ENCODE results near the gene TTPAL.

Gene TTPAL, protein sequence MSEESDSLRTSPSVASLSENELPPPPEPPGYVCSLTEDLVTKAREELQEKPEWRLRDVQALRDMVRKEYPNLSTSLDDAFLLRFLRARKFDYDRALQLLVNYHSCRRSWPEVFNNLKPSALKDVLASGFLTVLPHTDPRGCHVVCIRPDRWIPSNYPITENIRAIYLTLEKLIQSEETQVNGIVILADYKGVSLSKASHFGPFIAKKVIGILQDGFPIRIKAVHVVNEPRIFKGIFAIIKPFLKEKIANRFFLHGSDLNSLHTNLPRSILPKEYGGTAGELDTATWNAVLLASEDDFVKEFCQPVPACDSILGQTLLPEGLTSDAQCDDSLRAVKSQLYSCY

DNA sequence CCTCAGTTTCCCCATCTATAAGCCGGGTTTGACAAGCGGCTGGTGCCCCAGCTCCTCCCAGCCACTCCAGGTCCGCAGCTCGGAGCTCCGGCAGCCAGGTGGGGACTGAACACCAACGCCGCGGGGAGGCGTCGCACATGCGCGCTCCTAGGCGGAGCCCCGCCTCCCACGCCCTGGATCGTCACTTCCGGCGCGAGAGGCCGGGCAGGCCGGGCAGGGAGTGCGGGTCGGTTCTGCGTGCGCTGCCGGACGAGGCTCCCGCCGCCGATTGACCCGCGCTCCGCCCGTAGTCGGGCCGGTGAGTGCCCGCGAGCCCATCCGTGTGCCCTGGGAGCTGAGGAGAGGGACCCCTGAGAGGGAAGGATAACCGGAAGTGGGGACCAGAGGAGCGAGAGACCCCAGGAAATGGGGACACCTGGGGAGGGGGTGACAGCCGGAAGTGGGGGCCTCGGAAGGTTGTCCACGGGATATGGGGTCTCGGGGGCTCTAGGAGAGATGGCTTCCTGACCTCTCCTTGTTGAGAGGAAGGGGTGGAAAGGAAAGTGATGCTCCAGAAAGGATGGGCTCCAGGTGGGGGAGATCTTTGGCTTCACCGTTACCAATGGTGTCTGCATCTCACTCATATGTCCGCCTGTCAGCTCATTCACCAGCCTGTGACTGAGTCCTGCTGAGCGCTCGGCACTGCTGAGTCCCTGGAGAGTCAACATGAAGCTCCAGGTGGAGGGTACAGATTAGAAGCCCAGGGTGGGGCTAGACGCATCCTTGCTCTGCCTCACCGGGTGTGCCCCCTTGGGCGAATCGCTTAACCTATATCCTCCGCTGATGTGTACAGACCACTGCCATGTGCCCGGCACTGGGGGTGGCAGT lies at the start of gene TTPAL:
Gene TTPAL (plus strand): TSS at position 181 of the 867 bp plus-strand sequence. CDS start 4,126 bp downstream, outside the sequence.
- DNase-seq, result no peak

DNA sequence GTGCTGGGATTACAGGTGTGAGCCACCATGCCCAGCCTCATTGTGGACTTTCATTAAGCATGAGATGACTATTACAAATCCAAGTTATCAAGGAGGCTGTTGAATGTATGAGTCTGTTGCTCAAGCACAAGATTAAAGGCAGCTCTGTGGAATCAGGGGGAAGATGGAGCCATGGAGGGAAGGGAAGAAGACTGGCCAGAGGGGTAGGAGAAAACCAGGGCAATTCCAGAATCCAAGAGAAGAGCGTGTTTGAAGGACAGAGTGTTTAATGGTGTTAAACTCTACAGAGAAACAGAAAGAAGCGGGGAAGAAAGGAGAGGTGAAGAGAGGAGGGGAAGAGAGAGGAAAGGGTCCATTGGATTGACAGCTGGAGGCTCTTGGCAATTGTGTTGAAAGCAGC lies 49.8 kb upstream of the TTPAL start:
- DNase-seq, result no peak

DNA sequence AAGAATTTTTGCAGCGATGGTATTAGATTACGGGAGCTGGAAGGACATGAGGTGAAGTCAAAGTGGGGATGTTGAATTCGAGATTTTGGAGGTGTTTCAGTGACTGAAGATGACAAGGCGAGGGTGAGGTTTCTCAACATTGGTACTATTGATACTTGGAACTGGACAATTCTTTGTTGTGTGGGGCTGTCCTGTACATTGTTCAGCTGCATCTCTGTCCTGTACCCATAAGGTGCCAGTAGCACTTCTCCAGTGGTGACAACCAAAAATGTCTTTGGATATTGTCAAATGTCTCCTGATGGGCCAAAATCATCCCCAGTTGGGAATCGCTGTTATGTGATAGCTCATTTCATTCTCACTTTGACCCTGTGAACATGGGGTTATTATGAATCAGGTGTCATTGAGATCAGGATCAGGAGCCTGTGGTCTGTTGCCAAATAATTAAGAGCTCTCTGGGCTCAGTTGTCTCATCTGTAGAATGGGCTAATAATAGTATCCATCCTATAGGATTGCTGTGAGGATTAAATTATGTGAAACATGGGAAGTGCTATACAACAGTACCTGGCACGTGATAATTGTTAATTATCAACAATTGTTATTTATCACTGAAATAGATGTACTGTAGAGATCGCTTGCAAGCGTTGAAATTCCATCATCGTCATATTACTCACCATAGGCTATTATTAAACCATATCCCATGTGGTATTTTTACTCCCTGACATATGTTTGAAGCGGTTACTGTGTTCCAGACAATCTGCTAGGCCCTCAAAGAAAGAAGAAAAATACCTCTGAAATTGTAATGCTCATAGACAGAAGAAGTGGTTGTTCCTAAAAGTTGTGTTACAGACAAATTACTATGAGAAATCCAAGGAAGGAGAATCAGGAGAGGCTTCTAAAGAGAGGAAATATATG lies 48.5 kb upstream of the TTPAL start:
- DNase-seq, result no peak

DNA sequence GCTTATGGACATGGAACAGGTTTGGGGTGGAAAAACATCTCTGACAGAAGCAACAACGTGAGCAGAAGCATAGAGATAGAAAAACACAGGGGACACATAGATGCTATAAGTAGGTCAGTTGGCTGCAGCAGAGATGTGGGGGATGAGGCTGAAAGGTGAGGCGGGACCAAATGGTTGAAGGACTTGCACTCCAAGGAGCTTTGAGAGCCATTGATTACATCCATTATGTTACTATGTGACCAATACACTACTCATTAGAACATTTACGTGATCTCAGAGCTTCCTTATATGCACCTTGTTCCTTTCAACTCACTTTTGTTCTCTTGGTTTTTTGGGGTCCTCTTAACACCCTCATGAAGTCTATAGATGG lies 47.9 kb upstream of the TTPAL start:
- DNase-seq, result no peak

DNA sequence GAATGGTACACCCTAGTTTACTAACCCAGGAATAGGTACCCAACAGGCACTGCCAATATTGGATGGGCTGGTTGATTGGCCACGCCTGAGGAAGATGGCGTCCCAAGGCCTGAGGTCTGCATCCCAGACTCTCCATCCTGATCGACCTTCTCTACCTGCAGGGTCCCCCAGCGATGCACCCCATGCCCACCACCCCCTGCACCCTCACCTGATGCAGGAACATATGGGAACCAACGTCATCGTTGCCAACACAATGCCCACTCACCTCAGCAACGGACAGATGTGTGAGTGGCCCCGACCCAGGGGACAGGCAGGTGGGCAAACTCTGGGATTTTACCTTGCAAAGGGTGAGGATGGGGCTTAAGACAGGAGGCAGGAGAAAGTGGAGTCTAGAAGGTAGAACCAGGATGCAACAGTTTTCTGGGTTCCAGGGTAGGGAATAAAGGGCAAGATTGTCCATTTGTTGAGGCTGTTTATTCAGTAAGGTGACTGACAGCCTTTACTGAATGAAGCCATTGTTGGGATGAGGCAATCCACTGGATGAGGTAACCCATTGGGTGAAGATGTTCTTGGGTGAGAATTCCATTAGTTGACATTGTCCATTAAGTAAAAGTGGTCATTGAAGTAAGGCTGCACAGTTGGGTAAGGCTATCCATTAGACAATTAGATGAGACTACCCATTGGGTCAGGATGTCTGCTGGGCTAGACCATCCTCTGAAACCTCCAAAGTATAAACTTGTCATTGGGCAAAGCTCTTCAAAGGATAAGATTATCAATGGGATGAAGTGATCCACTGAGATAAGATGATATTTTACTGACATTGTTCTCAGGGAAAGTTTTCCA lies 47.3 kb upstream of the TTPAL start:
- no peak for DNase-seq

DNA sequence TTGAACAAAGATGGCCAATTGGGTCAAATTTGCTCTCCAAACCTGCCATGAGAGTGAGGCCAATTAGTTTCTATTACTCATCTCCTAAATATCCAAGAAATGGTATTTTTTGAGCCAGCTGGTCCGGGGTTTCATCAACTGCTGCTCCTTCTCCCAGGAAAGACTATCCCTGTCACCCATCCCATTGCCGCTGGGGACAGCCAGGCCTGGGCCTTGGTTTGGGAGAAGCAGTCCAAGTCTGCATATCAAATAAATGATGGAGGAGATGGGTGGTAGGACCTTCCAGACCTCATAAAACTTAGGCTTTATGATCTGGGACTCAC lies 46.7 kb upstream of the TTPAL start:
- DNase-seq, result no peak

DNA sequence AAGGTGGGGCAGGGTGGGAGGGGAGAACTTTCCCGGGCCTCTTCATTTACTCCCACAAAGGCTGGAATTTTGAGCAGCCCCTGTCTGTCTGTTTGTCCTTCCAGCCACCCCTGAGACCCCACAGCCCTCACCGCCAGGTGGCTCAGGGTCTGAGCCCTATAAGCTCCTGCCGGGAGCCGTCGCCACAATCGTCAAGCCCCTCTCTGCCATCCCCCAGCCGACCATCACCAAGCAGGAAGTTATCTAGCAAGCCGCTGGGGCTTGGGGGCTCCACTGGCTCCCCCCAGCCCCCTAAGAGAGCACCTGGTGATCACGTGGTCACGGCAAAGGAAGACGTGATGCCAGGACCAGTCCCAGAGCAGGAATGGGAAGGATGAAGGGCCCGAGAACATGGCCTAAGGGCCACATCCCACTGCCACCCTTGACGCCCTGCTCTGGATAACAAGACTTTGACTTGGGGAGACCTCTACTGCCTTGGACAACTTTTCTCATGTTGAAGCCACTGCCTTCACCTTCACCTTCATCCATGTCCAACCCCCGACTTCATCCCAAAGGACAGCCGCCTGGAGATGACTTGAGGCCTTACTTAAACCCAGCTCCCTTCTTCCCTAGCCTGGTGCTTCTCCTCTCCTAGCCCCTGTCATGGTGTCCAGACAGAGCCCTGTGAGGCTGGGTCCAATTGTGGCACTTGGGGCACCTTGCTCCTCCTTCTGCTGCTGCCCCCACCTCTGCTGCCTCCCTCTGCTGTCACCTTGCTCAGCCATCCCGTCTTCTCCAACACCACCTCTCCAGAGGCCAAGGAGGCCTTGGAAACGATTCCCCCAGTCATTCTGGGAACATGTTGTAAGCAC lies 46.0 kb upstream of the TTPAL start:
- no peak for DNase-seq

DNA sequence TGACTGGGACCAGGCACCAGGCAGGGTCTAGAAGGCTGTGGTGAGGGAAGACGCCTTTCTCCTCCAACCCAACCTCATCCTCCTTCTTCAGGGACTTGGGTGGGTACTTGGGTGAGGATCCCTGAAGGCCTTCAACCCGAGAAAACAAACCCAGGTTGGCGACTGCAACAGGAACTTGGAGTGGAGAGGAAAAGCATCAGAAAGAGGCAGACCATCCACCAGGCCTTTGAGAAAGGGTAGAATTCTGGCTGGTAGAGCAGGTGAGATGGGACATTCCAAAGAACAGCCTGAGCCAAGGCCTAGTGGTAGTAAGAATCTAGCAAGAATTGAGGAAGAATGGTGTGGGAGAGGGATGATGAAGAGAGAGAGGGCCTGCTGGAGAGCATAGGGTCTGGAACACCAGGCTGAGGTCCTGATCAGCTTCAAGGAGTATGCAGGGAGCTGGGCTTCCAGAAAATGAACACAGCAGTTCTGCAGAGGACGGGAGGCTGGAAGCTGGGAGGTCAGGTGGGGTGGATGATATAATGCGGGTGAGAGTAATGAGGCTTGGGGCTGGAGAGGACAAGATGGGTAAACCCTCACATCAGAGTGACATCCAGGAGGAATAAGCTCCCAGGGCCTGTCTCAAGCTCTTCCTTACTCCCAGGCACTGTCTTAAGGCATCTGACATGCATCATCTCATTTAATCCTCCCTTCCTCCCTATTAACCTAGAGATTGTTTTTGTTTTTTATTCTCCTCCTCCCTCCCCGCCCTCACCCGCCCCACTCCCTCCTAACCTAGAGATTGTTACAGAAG lies 45.2 kb upstream of the TTPAL start:
- DNase-seq, result no peak

DNA sequence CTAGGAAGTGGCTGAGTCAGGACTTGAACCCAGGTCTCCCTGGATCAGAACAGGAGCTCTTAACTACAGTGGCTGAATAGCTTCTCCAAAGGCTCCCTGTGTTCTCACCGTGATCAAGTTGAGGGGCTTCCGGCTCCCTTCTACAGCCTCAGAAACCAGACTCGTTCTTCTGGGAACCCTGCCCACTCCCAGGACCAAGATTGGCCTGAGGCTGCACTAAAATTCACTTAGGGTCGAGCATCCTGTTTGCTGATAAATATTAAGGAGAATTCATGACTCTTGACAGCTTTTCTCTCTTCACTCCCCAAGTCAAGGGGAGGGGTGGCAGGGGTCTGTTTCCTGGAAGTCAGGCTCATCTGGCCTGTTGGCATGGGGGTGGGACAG lies 44.6 kb upstream of the TTPAL start:
- no peak for DNase-seq

DNA sequence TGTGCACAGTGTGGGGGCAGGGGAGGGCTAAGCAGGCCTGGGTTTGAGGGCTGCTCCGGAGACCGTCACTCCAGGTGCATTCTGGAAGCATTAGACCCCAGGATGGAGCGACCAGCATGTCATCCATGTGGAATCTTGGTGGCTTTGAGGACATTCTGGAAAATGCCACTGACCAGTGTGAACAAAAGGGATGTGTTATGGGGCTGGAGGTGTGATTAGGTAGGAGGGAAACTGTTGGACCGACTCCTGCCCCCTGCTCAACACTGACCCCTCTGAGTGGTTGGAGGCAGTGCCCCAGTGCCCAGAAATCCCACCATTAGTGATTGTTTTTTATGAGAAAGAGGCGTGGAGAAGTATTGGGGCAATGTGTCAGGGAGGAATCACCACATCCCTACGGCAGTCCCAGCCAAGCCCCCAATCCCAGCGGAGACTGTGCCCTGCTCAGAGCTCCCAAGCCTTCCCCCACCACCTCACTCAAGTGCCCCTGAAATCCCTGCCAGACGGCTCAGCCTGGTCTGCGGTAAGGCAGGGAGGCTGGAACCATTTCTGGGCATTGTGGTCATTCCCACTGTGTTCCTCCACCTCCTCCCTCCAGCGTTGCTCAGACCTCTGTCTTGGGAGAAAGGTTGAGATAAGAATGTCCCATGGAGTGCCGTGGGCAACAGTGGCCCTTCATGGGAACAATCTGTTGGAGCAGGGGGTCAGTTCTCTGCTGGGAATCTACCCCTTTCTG lies 44.0 kb upstream of the TTPAL start:
- DNase-seq, result no peak

DNA sequence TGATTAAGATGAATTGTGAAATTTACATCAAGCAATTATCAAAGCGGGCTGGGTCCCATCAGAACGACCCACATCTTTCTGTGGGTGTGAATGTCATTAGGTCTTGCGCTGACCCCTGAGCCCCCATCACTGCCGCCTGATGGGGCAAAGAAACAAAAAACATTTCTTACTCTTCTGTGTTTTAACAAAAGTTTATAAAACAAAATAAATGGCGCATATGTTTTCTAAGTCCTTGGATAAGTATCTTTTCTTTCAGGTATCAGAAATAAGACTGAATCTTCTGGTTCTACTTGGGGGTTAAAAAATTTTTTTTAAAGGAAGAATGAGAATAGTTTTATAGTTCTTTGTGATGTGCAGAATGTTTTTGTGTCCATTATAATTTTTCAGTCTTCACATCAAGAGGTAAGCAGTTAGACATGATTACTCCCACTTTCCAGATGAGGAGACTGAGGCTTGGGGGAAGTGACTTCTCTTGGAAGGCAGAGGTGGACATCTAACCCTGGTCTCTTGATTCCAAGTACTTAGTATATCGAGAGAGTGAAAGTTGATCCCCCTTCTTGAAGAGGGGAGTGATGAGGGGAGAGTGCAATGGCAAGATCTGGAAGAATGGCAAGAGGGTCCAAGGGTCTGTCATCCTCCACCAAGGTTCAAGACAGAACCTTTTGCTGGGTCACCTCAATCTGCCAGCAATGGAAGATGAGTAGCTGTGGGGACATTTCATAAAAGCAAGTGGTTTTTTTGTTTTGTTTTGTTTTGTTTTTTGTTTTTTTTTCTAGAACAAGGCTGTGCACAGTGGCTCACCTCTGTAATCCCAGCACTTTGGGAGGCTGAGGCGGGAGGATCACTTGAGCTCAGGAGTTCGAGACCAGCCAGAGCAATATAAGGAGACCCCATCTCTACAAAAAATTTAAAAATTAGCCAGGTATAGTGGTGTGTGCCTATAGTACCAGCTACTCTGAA lies 42.8 kb upstream of the TTPAL start:
- DNase-seq, result no peak

DNA sequence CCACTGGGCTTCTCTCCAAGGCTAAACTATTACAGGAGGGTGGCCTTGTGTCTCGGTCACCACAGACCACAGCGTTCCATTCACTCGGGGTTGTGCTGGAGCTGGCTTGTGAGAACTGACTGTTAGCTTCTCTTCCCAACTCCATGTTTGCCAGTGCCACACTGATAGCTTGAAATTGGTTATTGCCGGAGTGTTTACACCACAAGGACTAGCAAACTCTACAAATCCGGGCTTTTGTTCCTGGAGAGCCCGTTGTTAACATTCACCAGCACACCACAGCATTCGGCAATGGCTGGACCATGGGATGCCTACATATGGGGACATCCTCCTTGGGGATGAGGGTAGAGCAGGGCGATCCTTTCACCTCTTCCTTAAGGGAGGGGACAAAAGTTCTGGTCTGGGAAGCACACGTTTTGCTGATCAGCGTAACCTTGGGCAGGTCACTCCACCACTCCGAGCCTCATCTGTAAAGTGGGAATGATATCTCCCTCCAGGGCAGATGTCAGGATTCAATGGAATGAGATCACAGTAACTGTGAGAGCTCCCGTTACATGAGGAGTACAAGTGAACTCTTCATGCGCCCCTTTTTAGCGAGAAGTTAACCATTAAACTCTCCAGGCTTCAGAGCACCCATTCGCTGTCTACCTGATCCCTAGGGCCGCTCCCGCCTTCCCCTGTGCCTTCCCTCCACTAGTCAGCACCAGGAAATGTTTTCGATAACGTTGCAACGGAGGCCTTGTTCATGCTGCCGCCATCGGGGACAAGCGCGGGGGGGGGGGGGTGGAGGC lies 41.7 kb upstream of the TTPAL start:
- DNase-seq, result no peak

DNA sequence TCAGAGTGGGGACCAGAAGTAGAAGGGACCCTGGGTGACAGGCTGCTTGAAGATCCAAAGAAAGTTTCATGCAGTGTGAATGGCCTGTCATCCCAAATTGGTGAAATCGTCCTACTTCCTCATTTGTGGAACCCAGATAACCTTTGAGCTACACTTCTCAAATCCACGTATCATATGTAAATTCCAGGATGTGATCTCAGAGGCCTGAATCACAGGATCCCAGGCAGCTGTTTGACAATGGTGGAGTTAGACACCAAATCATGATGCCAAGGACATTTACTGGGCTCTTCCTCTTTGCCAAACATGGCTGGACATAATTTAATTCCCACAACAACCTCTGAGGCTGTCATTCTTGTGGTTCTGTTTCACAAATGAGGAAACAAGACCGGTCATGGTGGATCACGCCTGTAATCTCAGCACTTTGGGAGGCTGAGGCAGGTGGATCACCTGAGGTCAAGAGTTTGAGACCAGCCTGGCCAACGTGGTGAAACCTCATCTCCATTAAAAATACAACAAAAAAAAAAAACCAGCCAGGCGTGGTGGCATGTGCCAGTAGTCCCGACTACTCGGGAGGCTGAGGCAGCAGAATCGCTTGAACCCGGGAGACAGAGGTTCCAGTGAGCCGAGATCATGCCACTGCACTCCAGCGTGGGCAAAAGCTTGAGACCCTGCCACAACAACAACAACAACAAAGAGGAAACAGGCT lies 39.9 kb upstream of the TTPAL start:
- DNase-seq, result no peak

DNA sequence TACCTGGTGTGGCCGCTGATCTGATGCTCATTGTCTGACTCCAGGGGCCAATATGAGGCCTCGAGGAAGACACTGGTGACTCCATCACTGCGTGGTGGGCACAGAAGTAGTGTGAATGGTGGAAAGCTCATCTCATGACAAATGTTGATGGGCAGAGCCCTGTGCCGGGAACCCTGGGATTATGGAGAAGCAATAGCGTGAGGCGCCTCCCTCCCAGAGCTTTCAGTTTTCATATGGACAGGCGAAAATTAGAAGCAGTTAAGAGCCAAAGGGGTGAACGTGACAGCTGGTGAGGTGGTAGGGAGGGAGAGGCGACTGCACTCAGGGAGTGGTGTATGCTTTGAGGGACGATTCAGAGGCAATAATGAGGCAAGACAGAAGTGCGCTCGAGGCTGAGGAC lies 39.3 kb upstream of the TTPAL start:
- DNase-seq, result no peak

DNA sequence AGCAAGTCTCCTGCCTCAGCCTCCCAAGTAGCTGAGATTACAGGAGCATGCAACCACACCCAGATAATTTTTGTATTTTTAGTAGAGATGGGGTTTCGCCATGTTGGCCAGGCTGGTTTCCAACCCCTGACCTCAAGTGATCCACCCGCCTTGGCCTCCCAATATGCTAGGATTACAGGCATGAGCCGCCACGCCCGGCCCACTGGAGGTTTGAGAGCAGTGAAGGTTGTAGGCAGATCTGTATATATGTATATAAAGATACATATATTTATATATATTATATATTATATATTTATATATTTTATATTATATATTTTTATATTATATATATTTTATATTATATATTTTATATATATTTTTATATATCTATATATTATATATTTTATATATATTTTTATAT lies 38.2 kb upstream of the TTPAL start:
- DNase-seq, result no peak

DNA sequence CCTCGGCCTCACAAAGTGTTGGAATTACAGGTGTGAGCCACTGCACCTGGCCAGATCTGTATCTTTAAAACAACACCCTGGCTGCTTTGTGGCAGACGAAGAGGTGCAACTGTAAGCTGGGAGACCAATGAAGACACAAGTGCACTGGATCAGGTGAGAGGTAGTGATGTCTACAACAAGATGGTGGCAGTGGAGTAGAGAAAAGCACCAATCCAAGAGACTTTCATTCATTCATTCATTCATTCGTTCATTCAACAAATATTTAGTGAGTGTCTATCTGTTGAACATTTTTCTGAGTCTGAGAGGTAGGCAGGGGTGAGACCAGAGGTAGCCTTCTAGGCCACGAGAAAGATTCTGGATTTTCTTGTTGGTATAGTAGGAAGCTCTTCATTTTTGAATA lies 36.9 kb upstream of the TTPAL start:
- no peak for DNase-seq

DNA sequence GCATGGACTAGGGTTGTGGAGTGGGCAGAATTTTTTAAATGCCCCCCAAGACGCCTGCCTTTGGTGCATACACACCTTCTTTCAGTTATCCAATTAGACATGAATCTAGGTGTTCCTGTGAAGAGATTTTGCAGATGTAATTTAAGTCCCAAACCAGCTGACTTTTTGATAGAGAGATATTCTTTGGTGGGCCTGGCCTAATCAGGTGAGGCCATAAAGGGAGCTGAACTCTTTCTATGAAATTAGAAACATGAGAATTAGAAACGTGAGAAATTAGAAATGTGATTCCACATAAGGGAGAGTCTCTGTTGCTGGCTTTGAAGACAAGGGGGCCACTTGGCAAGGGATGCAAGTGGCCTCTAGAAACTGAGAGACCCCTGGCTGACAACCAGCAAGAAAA lies 36.4 kb upstream of the TTPAL start:
- DNase-seq, result no peak
